GM23248 (cell line): ENCODE results near the gene CHMP5. TPM values are rescaled to one million over a fixed set of nuclear protein-coding genes. Genes with fewer than 3 reads are reported as not detected.

Experiments
- DNase-seq: peaks from one replicate; pipeline ENCODE4 v3.0.0-alpha.2; 2015
- H2AFZ ChIP-seq: fragments of 200-600 bp; sonication (generic); 2 replicates; pipeline ENCODE4 v1.6.1; 2016; ENCODE audit warnings: antibody characterized with exemption
- H3F3A ChIP-seq: fragments of 200-600 bp; sonication (generic); 2 replicates; pipeline ENCODE4 v1.6.1; 2016; ENCODE audit warnings: mild to moderate bottlenecking, antibody characterized with exemption, mixed run types; ENCODE audit not compliant: insufficient read depth
- H3K27ac ChIP-seq: fragments of 200-600 bp; sonication (generic); 2 replicates; pipeline ENCODE4 v1.5.1; 2016; ENCODE audit warnings: mild to moderate bottlenecking
- H3K27me3 ChIP-seq: fragments of 200-600 bp; sonication (generic); replicated peaks from 2 replicates; pipeline ENCODE4 v1.6.1; 2016; ENCODE audit warnings: mild to moderate bottlenecking; ENCODE audit not compliant: insufficient read depth
- H3K36me3 ChIP-seq: fragments of 200-600 bp; sonication (generic); 2 replicates; pipeline ENCODE4 v1.6.1; 2016; ENCODE audit warnings: low read depth, mild to moderate bottlenecking
- H3K4me1 ChIP-seq: fragments of 200-600 bp; sonication (generic); 2 replicates; pipeline ENCODE4 v1.6.1; 2016; ENCODE audit warnings: mild to moderate bottlenecking; ENCODE audit not compliant: insufficient read depth
- H3K4me2 ChIP-seq: fragments of 200-600 bp; sonication (generic); one replicate; pipeline ENCODE4 v1.6.1; 2016; ENCODE audit warnings: mild to moderate bottlenecking; ENCODE audit not compliant: unreplicated experiment
- H3K4me3 ChIP-seq: fragments of 200-600 bp; sonication (generic); 2 replicates; pipeline ENCODE4 v1.5.1; 2016; ENCODE audit warnings: mild to moderate bottlenecking
- H3K79me2 ChIP-seq: fragments of 200-600 bp; sonication (generic); 2 replicates; pipeline ENCODE4 v1.6.1; 2016; ENCODE audit warnings: mild to moderate bottlenecking; ENCODE audit not compliant: insufficient read depth
- H3K9ac ChIP-seq: fragments of 200-600 bp; sonication (generic); 2 replicates; pipeline ENCODE4 v1.6.1; 2016; ENCODE audit warnings: mild to moderate bottlenecking
- H3K9me2 ChIP-seq: fragments of 200-600 bp; sonication (generic); 2 replicates; pipeline ENCODE4 v1.6.1; 2016; ENCODE audit warnings: mixed run types, mild to moderate bottlenecking, moderate library complexity; ENCODE audit not compliant: insufficient read depth
- H3K9me3 ChIP-seq: fragments of 200-600 bp; sonication (generic); one replicate; pipeline ENCODE4 v1.6.1; 2017; ENCODE audit warnings: low read depth
- H4K20me1 ChIP-seq: fragments of 200-600 bp; sonication (generic); 2 replicates; pipeline ENCODE4 v1.6.0; 2016; ENCODE audit not compliant: insufficient read depth
- EZH2 ChIP-seq: fragments of 200-600 bp; sonication (generic); IDR thresholded peaks from 2 replicates; pipeline ENCODE4 v1.6.1; 2018; ENCODE audit warnings: antibody characterized with exemption, mild to moderate bottlenecking; ENCODE audit not compliant: insufficient read depth, poor library complexity, severe bottlenecking
- EZH2phosphoT487 ChIP-seq: fragments of 200-600 bp; sonication (generic); IDR thresholded peaks from 2 replicates; pipeline ENCODE4 v1.6.1; 2018; ENCODE audit warnings: antibody characterized with exemption, moderate library complexity, mild to moderate bottlenecking, low read depth; ENCODE audit not compliant: insufficient read depth
- WGBS, 2 experiments: methylation state at CpG; one replicate each; pipeline ENCODE4 v1.1.6; 2015 to 2017; ENCODE audit warnings: low lambda C conversion rate in 2 of 2, low coverage in 1 of 2; ENCODE audit errors: missing lambda C conversion rate in 2 of 2; 5-methylcytosine and 5-hydroxymethylcytosine counted together
- in situ Hi-C: fragments of 300-500 bp; cut with MboI; formaldehyde crosslinking; loops from 2 replicates; pipeline ENCODE4 v1.15.0; 2020
- polyA plus RNA-seq: library from polyadenylated mRNA; unstranded; fragments of >200 nt; fragmentation: Nextera tagmentation; extraction: Ambion mirVana; gene quantifications from 2 replicates; pipeline ENCODE4 v1.2.1, GENCODE V29; 2016
- total RNA-seq: library from RNA; depleted of rRNA; stranded (reverse); fragments of >200 nt; shearing (Covaris generic); gene quantifications from 2 replicates; pipeline ENCODE4 v1.2.3, GENCODE V29; 2014

Gene CHMP5
- total and polyA plus RNA-seq, 2 experiments from 2014 or later: 90.6 to 130 TPM

DNA sequence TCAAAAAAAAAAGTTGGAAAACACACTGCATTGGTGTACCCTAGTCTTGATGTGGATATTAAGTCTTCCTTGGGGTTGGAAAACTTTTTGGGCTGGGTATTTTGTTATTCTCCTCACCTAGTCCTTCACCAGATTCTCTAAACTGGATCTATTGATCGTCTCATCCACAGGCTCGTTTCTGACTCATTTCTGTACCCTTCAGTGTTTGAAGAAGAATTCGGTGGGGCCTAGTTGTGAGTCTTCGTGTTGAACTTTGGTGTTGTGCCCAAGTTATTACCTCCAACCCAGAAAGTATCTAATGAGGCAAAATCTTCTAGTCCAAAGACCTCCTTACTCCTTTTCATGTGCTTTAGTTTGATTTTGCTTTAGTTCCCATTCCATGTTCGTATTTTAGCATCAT lies 27.1 kb downstream of the CHMP5 start:
- Histone ChIP-seq H3K9me3 (no peaks in the 10 kb centered on the region), H3K9ac (no peak overlapping the region), H3K36me3 (peaks cover 17% of the 10 kb centered on the region; the same call in 1 of the 2 replicates), H3K27me3 (no peaks in the 10 kb centered on the region), H3K27ac (peak overlapping the region; percentile 100), H2AFZ (no peak overlapping the region), H3K4me2 (no peak overlapping the region), H3K4me3 (no peak overlapping the region), H3K9me2 (no peaks in the 10 kb centered on the region), H4K20me1 (no peaks in the 10 kb centered on the region), H3K79me2 (peaks cover 60% of the 10 kb centered on the region), H3F3A (peaks cover 9% of the 10 kb centered on the region), H3K4me1 (0 out of 2 replicates have a peak, but pooled peaks cover 25% of the 10 kb centered on the region)
- DNase-seq: no peak
- 83% methylated on average over 5 of the region's 5 CpGs for WGBS, 2 experiments
- in situ Hi-C loops: no loop called here
- TF ChIP-seq EZH2phosphoT487 (no peak), EZH2 (no peak)

DNA sequence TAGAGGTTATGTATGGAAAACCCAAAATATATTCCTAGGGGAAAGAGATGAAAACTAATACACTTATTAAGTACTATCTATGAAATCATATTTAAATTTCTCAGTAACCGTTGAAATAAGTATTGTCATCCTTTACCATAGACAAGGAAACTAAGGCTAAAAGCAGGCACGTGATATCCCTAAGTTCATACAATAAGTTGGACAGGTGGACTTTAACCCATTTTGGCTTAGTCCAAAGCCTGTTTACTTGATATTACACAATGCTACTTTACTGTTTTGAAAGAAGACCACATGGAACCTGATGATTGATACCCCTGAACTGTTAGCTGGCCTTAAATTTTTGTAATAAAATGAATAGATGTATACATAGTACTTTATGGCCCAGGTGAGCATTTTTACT lies 28.9 kb downstream of the CHMP5 start:
- H3K4me3 ChIP-seq: no peak overlapping the region
- peaks cover 32% of the 10 kb centered on the region; the same call in 1 of the 2 replicates for H3K36me3 ChIP-seq
- no peak overlapping the region for H2AFZ ChIP-seq
- WGBS, 2 experiments: 97 to 98% methylated on average over 2 of the region's 2 CpGs
- no peak overlapping the region for H3K27ac ChIP-seq
- H4K20me1 ChIP-seq: no peaks in the 10 kb centered on the region
- no peaks in the 10 kb centered on the region for H3K9me2 ChIP-seq
- H3F3A ChIP-seq: peaks cover 10% of the 10 kb centered on the region
- H3K9me3 ChIP-seq: no peaks in the 10 kb centered on the region
- no peak for DNase-seq
- no peak overlapping the region for H3K4me2 ChIP-seq
- peaks cover 79% of the 10 kb centered on the region for H3K79me2 ChIP-seq
- TF ChIP-seq EZH2 (no peak), EZH2phosphoT487 (no peak)
- H3K27me3 ChIP-seq: no peaks in the 10 kb centered on the region
- in situ Hi-C loops: no loop called here
- H3K9ac ChIP-seq: no peak overlapping the region
- 0 out of 2 replicates have a peak, but pooled peaks cover 25% of the 10 kb centered on the region for H3K4me1 ChIP-seq

DNA sequence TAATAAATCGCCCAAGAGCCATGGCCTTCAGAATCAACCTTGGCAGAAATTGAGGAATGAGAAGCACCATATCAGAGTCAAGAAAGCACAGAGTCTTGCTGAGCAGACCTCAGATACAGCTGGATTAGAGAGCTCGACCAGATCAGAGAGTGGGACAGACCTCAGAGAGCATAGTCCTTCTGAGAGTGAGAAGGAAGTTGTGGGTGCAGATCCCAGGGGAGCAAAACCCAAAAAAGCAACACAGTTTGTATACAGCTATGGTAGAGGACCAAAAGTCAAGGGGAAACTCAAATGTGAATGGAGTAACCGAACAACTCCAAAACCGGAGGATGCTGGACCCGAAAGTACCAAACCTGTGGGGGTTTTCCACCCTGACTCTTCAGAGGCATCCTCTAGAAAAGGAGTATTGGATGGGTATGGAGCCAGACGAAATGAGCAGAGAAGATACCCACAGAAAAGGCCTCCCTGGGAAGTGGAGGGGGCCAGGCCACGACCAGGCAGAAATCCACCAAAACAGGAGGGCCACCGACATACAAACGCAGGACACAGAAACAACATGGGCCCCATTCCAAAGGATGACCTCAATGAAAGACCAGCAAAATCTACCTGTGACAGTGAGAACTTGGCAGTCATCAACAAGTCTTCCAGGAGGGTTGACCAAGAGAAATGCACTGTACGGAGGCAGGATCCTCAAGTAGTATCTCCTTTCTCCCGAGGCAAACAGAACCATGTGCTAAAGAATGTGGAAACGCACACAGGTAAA lies 30.0 kb downstream of the CHMP5 start:
- Histone ChIP-seq H3K27ac (no peak overlapping the region), H3K36me3 (peaks cover 42% of the 10 kb centered on the region; the same call in 1 of the 2 replicates), H3K4me2 (no peak overlapping the region), H3K9me2 (no peaks in the 10 kb centered on the region), H2AFZ (no peak overlapping the region), H4K20me1 (no peaks in the 10 kb centered on the region), H3K9me3 (no peaks in the 10 kb centered on the region), H3K9ac (no peak overlapping the region), H3K4me1 (0 out of 2 replicates have a peak, but pooled peaks cover 25% of the 10 kb centered on the region), H3K79me2 (peaks cover 90% of the 10 kb centered on the region), H3K4me3 (no peak overlapping the region), H3F3A (peaks cover 10% of the 10 kb centered on the region), H3K27me3 (no peaks in the 10 kb centered on the region)
- 92 to 95% methylated on average over 12 of the region's 12 CpGs for WGBS, 2 experiments
- TF ChIP-seq EZH2: no peak
- TF ChIP-seq EZH2phosphoT487: no peak
- in situ Hi-C loops: no loop called here
- no peak for DNase-seq

DNA sequence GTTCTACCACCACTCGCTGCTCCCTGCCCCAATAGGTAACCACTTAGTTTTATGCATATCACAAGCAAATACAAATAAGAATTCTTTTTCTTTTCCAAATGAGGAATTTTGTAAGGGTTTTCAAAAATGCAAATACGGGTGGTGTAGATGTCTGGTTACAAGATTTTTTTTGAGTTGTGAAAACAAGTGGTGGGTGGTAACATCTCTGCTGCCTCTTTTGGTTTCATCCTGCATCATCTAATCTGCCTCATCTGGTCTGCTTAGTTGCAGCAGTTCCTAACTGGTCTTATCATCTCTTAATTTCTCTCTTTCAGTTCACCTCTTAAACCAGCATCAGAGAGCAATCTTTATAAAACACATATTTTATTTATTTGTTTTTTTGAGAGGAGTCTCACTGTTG lies 30.7 kb downstream of the CHMP5 start:
- H4K20me1 ChIP-seq: no peaks in the 10 kb centered on the region
- no peaks in the 10 kb centered on the region for H3K9me2 ChIP-seq
- H3K4me1 ChIP-seq: 0 out of 2 replicates have a peak, but pooled peaks cover 25% of the 10 kb centered on the region
- no peak overlapping the region for H3K27ac ChIP-seq
- 67 to 69% methylated on average over 2 of the region's 2 CpGs for WGBS, 2 experiments
- H3K79me2 ChIP-seq: peaks cover 97% of the 10 kb centered on the region
- no peak overlapping the region for H3K4me3 ChIP-seq
- H3F3A ChIP-seq: peaks cover 10% of the 10 kb centered on the region
- no peaks in the 10 kb centered on the region for H3K27me3 ChIP-seq
- no peak for DNase-seq
- TF ChIP-seq EZH2: no peak
- no peak overlapping the region for H3K9ac ChIP-seq
- no peaks in the 10 kb centered on the region for H3K9me3 ChIP-seq
- H3K4me2 ChIP-seq: no peak overlapping the region
- H3K36me3 ChIP-seq: peaks cover 42% of the 10 kb centered on the region; the same call in 1 of the 2 replicates
- in situ Hi-C loops: no loop called here
- no peak overlapping the region for H2AFZ ChIP-seq
